LNCAP (cell line): Measurements from ENCODE around the gene METTL26.
A peak's percentile ranks its signal among the peaks of the same experiment; 100 is the strongest.

Experiments
- TF ChIP-seq, protein P1 (sequence below): fragments of 450-650 bp; IDR thresholded peaks from 2 replicates; pipeline ENCODE4 v1.5.1; 2017; ENCODE audit warnings: mild to moderate bottlenecking

Gene METTL26

DNA sequence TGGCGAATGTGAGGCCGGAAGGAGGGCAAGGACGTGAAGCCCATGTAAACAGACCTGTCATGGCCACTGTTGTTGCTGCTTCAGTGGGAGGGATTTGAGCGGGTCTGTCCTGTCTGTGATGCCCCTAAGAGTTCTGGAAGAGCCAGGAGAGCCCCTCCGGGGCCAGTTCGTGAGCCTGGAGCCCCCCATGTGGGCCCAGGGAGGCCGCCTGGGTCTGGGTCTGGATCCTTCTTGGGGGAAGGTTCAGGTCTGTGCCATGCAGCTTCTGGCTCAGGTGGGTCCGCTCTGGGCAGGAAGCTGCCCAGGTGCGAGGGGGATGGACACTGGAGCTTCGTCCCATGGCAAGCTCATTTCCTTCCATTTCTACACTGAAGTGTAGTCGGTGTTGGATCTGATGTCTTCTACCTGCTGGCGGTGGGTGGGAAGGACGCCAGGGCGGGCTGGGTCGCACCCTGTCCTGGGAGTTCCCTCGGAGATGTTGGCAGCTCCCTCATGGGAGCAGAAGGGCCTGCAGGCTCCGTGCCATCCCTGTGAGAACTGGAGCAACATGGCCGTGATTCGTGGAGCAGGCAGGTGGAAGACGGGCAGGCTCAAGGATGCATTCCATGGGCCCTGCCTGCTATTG is 16.5 kb downstream of the METTL26 start:
- TF ChIP-seq, protein P1, sequence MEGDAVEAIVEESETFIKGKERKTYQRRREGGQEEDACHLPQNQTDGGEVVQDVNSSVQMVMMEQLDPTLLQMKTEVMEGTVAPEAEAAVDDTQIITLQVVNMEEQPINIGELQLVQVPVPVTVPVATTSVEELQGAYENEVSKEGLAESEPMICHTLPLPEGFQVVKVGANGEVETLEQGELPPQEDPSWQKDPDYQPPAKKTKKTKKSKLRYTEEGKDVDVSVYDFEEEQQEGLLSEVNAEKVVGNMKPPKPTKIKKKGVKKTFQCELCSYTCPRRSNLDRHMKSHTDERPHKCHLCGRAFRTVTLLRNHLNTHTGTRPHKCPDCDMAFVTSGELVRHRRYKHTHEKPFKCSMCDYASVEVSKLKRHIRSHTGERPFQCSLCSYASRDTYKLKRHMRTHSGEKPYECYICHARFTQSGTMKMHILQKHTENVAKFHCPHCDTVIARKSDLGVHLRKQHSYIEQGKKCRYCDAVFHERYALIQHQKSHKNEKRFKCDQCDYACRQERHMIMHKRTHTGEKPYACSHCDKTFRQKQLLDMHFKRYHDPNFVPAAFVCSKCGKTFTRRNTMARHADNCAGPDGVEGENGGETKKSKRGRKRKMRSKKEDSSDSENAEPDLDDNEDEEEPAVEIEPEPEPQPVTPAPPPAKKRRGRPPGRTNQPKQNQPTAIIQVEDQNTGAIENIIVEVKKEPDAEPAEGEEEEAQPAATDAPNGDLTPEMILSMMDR: no peak

DNA sequence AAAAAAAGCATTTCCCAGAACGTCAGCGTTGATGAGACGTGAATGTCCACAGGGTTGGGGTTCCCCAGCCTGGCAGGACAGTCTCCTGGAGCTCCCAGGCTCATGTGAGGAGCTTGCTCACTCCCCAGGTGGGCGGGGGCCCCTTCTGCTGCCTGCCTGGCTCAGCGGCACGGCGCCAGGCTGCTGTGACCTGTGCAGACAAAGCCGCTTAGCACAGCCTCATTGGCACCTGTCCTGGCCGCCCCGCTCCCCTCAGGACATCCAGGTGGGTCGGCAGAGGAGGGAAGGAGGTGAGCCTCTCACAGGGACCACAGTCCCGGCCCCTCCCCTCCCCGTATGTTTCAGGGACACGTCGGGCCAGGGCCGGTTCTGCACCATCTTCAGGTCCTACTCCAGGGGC is 18.2 kb downstream of the METTL26 start:
- TF ChIP-seq, protein P1: no peak

DNA sequence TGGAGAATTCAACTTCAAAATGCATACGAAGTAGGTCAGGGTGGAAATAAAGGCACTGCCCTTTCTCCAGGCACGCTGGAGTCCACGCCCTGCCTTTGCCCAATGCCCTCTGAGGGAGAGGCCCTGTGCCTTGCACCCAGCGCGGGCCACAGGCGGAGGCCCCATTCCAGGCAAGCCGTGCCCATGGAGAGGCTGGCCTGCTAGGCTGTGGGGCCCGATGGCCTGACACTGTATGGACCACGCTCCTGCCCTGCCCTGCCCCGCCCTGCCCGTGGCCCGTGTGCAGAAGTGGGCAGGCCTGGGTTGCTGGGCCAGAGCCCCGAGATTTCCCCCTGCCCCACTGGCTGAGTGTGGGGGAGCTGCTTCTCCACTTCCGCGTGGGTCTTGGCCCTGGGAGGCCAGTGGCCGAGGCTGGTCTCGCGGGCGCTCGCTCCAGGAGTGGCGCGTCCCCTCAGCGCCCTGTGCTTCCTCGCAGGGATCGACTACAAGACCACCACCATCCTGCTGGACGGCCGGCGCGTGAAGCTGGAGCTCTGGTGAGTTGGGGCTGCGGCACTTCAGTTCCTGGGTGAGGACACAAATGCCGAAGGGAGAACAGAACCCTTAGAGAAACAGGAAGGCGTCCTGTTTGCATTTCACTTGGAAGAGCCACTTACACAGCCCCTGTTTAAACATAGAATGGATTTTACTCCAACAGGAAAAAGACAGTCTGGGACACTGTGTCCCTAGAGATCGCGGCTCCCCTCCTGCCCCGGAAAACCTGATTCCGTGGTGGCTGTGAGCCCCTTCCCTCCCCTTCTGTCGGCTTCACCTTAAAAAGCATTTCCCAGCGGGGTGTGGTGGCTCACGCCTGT is 19.1 kb downstream of the METTL26 start:
- TF ChIP-seq, protein P1: no peak

DNA sequence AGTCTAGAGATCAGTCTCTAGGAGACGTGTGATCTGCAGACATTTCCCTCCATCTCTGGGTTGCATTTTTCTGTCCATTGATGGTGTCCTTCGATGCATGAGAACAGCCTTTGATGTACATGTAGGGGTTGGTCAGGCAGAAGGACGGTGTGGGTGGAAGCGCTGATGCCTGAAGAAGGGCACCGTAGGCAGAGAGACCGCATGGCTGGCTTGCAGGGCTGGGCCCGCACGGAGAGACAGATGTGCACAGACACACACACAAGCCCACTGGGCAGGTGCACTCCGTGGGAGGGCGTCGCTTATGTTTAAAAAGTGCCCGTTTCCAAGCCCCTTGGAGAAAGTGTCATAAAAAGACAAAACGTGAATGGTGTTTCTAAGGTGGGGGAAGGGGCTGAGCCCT is 21.0 kb downstream of the METTL26 start:
- TF ChIP-seq, protein P1: no peak

DNA sequence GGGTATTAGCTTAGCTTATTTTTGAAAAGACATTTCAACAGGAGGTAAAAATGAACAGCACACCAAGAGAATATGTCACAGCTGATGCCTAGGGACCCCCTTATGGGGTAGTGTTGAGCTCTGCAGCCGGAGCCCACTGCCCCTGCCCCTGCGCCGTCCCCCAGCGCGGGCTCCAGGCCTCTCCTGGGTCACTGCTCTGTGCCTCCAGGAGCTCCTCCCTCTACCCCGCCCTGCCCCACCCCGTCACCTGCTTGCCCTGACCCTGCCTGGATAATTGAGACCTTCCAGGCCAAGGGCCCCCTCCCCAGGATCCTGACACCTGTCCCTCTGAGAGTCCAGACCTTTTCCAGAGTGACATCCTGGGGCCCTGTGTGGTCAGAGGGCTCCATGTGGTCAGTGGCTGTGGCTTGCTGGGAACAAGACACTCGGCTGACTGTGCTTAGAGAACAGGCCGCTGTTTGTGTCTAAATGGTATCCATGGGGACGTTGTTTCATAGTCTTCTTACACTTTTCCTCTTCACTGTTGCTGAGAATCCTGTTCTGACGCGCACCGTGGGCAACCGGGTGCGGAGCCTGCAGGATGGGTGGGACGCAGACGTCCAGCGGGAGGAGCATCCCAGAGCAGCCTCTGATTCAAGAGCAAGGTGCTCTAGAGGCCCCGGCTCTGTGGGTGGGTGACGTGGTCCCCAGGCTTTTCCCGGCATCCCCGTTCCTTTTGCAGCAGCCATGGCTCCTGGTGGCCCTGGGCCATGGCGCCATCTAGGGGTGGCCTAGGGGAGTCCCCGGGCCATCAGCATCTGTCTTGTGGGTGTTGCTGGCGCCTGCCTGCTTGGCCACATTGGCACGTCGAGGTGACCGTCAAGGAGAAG is 25.4 kb downstream of the METTL26 start:
- TF ChIP-seq, protein P1: peak; percentile 50

DNA sequence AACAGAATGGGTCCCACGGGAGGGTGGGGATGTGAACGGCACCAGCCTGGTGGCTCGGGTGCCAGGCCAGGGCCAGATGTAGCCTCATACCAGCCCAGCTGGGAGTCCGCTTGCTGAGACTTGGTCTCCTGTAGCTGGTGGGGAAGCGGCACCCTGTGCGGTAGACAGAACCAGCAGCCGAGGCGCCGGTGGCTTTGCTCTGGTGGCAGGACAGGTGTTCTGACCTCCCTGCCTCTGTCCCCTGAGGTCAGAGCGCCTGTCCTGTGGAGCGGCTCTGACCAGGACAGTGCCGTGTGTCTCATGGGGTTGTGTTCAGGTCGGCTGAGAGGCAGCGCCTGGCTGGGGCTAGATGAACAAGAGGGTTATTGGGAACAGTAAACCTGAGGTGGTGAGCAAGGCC is 26.1 kb downstream of the METTL26 start:
- TF ChIP-seq, protein P1: no peak

DNA sequence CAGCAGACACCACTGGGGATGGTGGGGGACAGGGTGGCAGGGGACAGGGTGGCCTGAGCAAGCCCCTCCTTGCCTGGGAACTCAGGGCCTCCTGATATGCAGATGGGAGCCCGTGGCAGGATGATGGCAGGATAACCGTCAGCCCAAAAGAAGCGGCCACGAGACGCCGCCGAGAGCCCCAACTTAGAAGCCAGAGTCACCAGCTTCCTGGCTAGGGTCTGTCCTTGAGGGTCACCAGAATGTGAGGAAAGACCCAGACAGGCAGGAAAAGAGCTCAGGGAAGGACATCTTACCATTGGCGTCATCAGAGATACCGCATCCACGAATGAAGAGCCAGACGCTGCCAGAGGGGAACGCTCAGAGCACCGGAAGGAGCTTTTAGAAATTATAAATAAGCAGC is 26.8 kb downstream of the METTL26 start:
- TF ChIP-seq, protein P1: no peak
